Vagina (tissue), 2 donors: Measurements from ENCODE around the gene PHLDA2. TPM values are rescaled to one million over a fixed set of nuclear protein-coding genes. Genes with fewer than 3 reads are reported as not detected.

ENCODE experiments used
- DNase-seq, 2 donors: peaks; one replicate each; pipeline ENCODE4 v3.0.0-alpha.2; 2017; ENCODE audit errors: extremely low spot score in 2 of 2
- H3K27ac ChIP-seq: fragments of 200-600 bp; sonication (generic); one replicate; pipeline ENCODE4 v1.5.1; 2019
- H3K27me3 ChIP-seq: fragments of 200-600 bp; sonication (generic); one replicate; pipeline ENCODE4 v1.5.1; 2019
- H3K36me3 ChIP-seq, 2 donors: fragments of 200-600 bp; sonication (generic); one replicate each; pipeline ENCODE4 v1.5.1; 2017 to 2019
- H3K4me1 ChIP-seq: fragments of 200-600 bp; sonication (generic); one replicate; pipeline ENCODE4 v1.5.1; 2019
- H3K4me3 ChIP-seq, 2 donors: fragments of 200-600 bp; sonication (generic); 1 replicate in 1 of 2; 2 replicates in 1 of 2; pipeline ENCODE4 v1.5.1; 2016 to 2019
- H3K9me3 ChIP-seq: fragments of 200-600 bp; sonication (generic); one replicate; pipeline ENCODE4 v1.5.1; 2019
- POLR2A ChIP-seq, 2 donors: fragments of 450-650 bp; IDR thresholded peaks; one replicate each; pipeline ENCODE4 v1.6.1; 2017; ENCODE audit warnings: antibody characterized with exemption in 2 of 2, mild to moderate bottlenecking in 2 of 2, moderate library complexity in 2 of 2
- POLR2AphosphoS5 ChIP-seq, 2 donors: sonication (generic); formaldehyde crosslinking; IDR thresholded peaks; one replicate each; pipeline ENCODE4 v1.9.0; 2017; ENCODE audit warnings: antibody characterized with exemption in 2 of 2, mild to moderate bottlenecking in 2 of 2, low read depth in 1 of 2; ENCODE audit not compliant: insufficient read depth in 1 of 2
- intact Hi-C: fragments of 100-400 bp; cut with DNase I; formaldehyde crosslinking; loops from one replicate; pipeline ENCODE4 v1.15.1; 2023
- total RNA-seq: library from RNA; depleted of rRNA; stranded (reverse); fragments of >200 nt; gene quantifications from one replicate; pipeline ENCODE4 v1.2.3, GENCODE V29; 2016
- TF ChIP-seq, protein P1 (sequence below), 3 experiments: fragments of 450-650 bp in 2 of 3; fragments of 200-600 bp in 1 of 3; sonication (generic) in 1 of 3; IDR thresholded peaks; one replicate each; pipeline ENCODE4 v1.5.1; 2017 to 2019; ENCODE audit warnings: antibody characterized with exemption in 3 of 3, mild to moderate bottlenecking in 2 of 3, moderate library complexity in 2 of 3

PHLDA2 gene
- total RNA-seq, 1 donor from 2014 or later = 43.5 TPM

DNA sequence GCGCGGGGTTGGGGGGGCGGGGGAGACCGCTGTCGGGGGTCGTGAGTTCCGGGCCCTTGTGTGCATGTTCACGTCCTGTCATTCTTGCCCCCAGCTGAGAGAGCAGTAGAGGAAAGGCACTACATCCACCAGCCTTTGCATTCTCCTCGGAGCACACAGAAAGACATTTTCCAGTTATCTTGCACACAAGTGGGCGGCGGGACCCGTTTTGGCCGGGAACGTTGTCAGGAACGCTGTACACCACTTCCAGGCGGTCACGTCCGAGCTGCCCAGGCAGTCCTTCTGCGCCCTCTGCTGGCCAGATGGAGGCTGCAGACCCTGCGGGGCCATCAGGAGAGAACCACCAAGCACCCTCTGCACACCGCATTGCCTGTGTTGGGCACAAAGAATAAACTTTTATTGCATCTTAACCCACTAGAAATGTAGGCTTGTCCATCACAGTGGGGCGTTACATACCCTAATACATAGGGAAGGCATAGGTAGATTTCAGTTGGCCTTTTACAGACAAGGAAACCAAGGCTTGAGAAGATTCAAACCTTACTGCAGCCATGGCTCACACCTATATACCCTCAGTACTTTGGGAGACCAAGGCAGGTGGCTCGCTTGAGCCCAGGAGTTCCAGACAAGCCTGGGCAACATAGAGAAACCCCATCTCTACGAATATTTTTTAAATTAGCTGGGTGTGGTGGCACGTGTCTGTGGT lies 40.8 kb downstream of the PHLDA2 start:
- no peaks in the 10 kb centered on the region for H3K9me3 ChIP-seq
- DNase-seq = no peak
- TF ChIP-seq, protein P1, sequence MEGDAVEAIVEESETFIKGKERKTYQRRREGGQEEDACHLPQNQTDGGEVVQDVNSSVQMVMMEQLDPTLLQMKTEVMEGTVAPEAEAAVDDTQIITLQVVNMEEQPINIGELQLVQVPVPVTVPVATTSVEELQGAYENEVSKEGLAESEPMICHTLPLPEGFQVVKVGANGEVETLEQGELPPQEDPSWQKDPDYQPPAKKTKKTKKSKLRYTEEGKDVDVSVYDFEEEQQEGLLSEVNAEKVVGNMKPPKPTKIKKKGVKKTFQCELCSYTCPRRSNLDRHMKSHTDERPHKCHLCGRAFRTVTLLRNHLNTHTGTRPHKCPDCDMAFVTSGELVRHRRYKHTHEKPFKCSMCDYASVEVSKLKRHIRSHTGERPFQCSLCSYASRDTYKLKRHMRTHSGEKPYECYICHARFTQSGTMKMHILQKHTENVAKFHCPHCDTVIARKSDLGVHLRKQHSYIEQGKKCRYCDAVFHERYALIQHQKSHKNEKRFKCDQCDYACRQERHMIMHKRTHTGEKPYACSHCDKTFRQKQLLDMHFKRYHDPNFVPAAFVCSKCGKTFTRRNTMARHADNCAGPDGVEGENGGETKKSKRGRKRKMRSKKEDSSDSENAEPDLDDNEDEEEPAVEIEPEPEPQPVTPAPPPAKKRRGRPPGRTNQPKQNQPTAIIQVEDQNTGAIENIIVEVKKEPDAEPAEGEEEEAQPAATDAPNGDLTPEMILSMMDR (IDR thresholded peaks at IDR 0.05) = peak; percentile 86 to 97 (median 94)
- TF ChIP-seq POLR2AphosphoS5 (IDR thresholded peaks at IDR 0.05; ENCODE audit: insufficient read depth in 1 of 2, low read depth in 1 of 2) (peak; percentile 33 to 39), POLR2A (IDR thresholded peaks at IDR 0.05) (no peak)
- peak overlapping the region; percentile 95 for H3K27ac ChIP-seq
- H3K4me3 ChIP-seq = no peak overlapping the region
- H3K27me3 ChIP-seq = no peaks in the 10 kb centered on the region
- H3K4me1 ChIP-seq = peaks cover 39% of the 10 kb centered on the region
- intact Hi-C loops = loop anchor here (5.0 kb wide), 1 partner anchor 186 kb away; no protein-coding TSS in a partner anchor
- no peaks in the 10 kb centered on the region for H3K36me3 ChIP-seq

DNA sequence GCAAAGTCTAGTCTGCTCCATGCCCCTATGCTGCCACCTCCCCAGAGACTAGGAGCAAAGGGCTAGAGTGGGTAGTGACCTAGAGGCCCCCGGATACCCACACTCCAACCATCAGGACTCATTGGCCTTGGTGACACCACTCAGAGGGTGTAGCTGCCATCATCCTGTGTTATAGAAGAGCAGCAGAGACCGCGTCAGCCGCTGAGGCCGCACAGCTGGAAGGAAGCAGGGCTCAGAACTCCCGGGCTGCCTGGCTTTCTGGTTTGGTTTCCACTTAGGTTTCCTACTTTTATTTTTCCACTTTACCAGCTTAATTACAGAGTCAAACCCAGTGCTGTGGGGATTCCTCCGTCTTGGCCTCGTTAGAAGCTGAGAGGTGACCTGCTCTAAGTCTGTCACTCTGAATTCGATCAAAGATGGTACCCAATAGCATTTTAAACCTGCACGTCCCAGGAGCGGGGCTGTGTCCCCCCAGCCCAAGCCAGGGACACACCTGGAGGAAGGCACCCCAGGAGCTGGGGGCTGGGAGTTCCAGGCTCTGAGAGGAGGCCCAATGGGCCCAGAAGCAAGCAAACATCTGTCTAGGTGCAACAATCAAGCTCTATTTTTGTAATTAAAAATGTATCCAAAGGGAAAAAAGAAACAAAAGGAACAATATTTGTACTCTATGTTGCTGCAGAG lies 41.6 kb downstream of the PHLDA2 start:
- peaks cover 41% of the 10 kb centered on the region for H3K4me1 ChIP-seq
- no peaks in the 10 kb centered on the region for H3K36me3 ChIP-seq
- H3K9me3 ChIP-seq = no peaks in the 10 kb centered on the region
- intact Hi-C loops = loop anchor here (5.0 kb wide), 1 partner anchor 185 kb away; no protein-coding TSS in a partner anchor
- peak overlapping the region; percentile 95 for H3K27ac ChIP-seq
- H3K27me3 ChIP-seq = no peaks in the 10 kb centered on the region
- H3K4me3 ChIP-seq = no peak overlapping the region
- TF ChIP-seq POLR2A (IDR thresholded peaks at IDR 0.05) (no peak), POLR2AphosphoS5 (IDR thresholded peaks at IDR 0.05; ENCODE audit: insufficient read depth in 1 of 2, low read depth in 1 of 2) (no peak)
- TF ChIP-seq, protein P1 (IDR thresholded peaks at IDR 0.05) = no peak
- no peak for DNase-seq

DNA sequence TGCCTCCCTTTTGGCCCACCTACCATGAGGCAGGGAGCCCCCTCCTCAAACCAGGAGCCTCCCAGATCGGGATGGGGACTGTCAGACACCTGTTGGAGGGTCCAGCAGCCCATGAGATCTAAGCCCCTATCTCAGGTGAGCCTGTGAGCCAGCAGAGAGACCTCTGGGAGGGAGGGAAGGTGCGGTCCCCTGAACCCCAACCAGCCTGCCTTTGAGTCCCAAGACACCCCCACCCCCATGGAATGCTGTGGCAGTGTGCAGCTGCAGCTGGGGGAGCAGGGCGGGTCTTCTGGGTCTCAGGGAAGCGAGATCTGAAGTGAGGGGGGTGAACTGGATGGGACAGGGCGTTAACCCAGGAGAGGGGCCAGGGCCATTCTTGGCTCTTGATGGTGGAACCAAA lies 42.3 kb downstream of the PHLDA2 start:
- Histone ChIP-seq H3K36me3 (no peaks in the 10 kb centered on the region), H3K4me3 (peak overlapping the region in 1 of 2 donors; percentile 61), H3K4me1 (peaks cover 41% of the 10 kb centered on the region), H3K27ac (peak overlapping the region; percentile 95), H3K9me3 (no peaks in the 10 kb centered on the region), H3K27me3 (no peaks in the 10 kb centered on the region)
- DNase-seq = no peak
- intact Hi-C loops = loop anchor here (1.0 to 5.0 kb wide), 2 partner anchors 61 to 185 kb away; no protein-coding TSS in a partner anchor
- TF ChIP-seq, protein P1 (IDR thresholded peaks at IDR 0.05) = no peak

DNA sequence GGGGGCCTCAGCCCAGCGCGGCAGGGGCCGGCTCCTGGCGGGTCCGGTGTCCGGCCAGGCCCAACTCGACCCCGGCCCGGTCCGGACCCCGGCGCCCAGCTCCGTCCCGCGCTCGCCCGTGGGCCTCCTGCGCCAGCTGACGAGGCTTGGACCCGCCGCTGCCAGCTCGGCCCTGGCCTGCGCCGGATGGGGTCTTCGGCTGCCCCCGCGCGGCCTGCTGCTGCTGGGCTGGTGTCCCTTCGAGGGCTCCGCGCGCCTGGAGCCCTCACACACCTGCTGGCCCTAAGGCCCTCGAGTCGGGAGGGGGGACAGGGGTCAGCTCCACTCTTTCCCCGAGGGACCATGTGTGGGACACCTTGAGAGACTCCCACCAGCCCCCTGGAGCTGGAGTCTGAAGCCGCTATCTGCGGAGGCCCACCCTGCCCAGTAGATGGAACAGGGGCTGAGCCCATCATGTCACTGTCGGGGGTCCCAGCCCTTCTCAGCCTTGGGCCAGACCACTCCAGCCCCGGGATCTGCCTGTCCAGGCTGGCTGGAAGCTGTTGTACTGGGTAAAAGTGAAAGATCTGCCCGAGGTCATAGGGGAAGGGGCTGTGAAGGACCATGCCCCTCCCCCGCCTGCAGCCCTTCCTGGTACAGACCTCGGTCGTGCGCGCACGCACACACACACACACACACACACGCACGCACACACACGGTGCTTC lies 42.9 kb downstream of the PHLDA2 start:
- TF ChIP-seq, protein P1 (IDR thresholded peaks at IDR 0.05) = no peak
- TF ChIP-seq POLR2A (IDR thresholded peaks at IDR 0.05) = no peak
- peak in 1 of 2 donors; percentile 21 for TF ChIP-seq POLR2AphosphoS5 (IDR thresholded peaks at IDR 0.05; ENCODE audit: insufficient read depth in 1 of 2, low read depth in 1 of 2)
- H3K36me3 ChIP-seq = no peaks in the 10 kb centered on the region
- H3K9me3 ChIP-seq = no peaks in the 10 kb centered on the region
- peak overlapping the region; percentile 61 to 73 for H3K4me3 ChIP-seq
- peaks cover 41% of the 10 kb centered on the region for H3K4me1 ChIP-seq
- no peak for DNase-seq
- H3K27me3 ChIP-seq = no peaks in the 10 kb centered on the region
- peak overlapping the region; percentile 95 for H3K27ac ChIP-seq
- intact Hi-C loops = loop anchor here (1.0 to 5.0 kb wide), 2 partner anchors 60 to 184 kb away; no protein-coding TSS in a partner anchor
